GM12891 (cell line): ENCODE measurements around the gene KAT5.

ENCODE experiments used
- PAX5 ChIP-seq: IDR thresholded peaks from 2 replicates; pipeline ENCODE4 v1.6.1; 2011; ENCODE audit warnings: low read length, moderate library complexity, mild to moderate bottlenecking; ENCODE audit not compliant: insufficient read depth, severe bottlenecking
- POLR2A ChIP-seq: IDR thresholded peaks from 2 replicates; pipeline ENCODE4 v1.6.1; 2011; ENCODE audit warnings: low read depth, low read length, control low read depth
- POLR2AphosphoS5 ChIP-seq: IDR thresholded peaks from 2 replicates; pipeline ENCODE4 v1.6.1; 2011; ENCODE audit warnings: low read depth, low read length, control low read depth
- SPI1 ChIP-seq: IDR thresholded peaks from 2 replicates; pipeline ENCODE4 v1.6.1; 2011; ENCODE audit warnings: low read depth, low read length, control low read depth

DNA sequence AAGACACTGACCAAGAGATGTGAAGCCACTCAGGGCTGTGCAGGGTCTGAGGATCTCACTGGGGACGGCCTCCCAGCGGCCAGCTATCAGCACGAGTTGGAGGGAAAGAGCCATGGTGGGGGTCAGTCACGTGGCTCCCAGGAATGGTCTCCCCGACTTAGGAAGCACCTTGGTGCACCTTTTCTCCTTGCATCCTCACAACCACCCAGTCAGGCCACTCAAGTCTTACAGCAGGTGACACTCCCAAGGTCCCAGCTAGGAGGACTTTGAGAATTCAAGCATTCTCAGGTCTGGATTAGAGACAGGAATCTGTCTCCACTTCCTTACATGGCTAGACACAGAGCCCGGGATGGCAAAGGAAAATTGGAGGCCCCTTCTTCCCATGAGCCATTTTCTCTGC is 5.9 kb downstream of the KAT5 start:
- TF ChIP-seq POLR2A, result peak; percentile 16; the same call in 1 of the 2 replicates
- TF ChIP-seq SPI1, result no peak
- no peak for TF ChIP-seq PAX5
- TF ChIP-seq POLR2AphosphoS5, result peak; percentile 67
